GM19452 (cell line): ENCODE measurements around the gene HOXA2.

ENCODE experiments used
- ATAC-seq: cut with Tn5 transposase; IDR thresholded peaks from one replicate; pipeline ENCODE4 v1.9.1; 2021; ENCODE audit not compliant: unreplicated experiment

The HOXA2 gene

GRCh38 chr7:27141923-27142579 lies 39.6 kb upstream of the HOXA2 start:
- no peak for ATAC-seq

- no peak for ATAC-seq
Measured at GRCh38 chr7:27141137-27141922, 38.8 kb upstream of the HOXA2 start.

GRCh38 chr7:27140126-27140857 lies 37.8 kb upstream of the HOXA2 start:
- no peak for ATAC-seq

GRCh38 chr7:27139334-27140125 lies 37.0 kb upstream of the HOXA2 start:
- ATAC-seq: no peak

GRCh38 chr7:27138985-27139333 lies 36.5 kb upstream of the HOXA2 start:
- ATAC-seq: no peak

- no peak for ATAC-seq
Measured at GRCh38 chr7:27138472-27138871, 36.0 kb upstream of the HOXA2 start.

- ATAC-seq: no peak
Measured at GRCh38 chr7:27137640-27138315, 35.3 kb upstream of the HOXA2 start.

- ATAC-seq: no peak
Measured at GRCh38 chr7:27134392-27134791, 31.9 kb upstream of the HOXA2 start.

- no peak for ATAC-seq
Measured at GRCh38 chr7:27133409-27134231, 31.1 kb upstream of the HOXA2 start.

GRCh38 chr7:27132978-27133377 lies 30.5 kb upstream of the HOXA2 start:
- ATAC-seq: no peak

GRCh38 chr7:27132214-27132613 lies 29.7 kb upstream of the HOXA2 start:
- ATAC-seq: no peak

- no peak for ATAC-seq
Measured at GRCh38 chr7:27131390-27131819, 28.9 kb upstream of the HOXA2 start.

- no peak for ATAC-seq
Measured at GRCh38 chr7:27130540-27131389, 28.3 kb upstream of the HOXA2 start, which contains the start of gene HOXA4. TSS of gene HOXA4 (minus strand) at chr7:27130757. CDS start at chr7:27130733, 24 bp downstream.

- ATAC-seq: no peak
Measured at GRCh38 chr7:27129729-27130539, 27.5 kb upstream of the HOXA2 start.

GRCh38 chr7:27128776-27129728 lies 26.6 kb upstream of the HOXA2 start:
- no peak for ATAC-seq

GRCh38 chr7:27128034-27128433 lies 25.6 kb upstream of the HOXA2 start:
- no peak for ATAC-seq
